ENCODE results near the gene GNA12. TPM values are rescaled to one million over a fixed set of nuclear protein-coding genes. Genes with fewer than 3 reads are reported as not detected.
A peak's percentile ranks its signal among the peaks of the same experiment; 100 is the strongest.

Gene GNA12
- total RNA-seq, 1 experiment from 2014 or later = 36.2 TPM

DNA sequence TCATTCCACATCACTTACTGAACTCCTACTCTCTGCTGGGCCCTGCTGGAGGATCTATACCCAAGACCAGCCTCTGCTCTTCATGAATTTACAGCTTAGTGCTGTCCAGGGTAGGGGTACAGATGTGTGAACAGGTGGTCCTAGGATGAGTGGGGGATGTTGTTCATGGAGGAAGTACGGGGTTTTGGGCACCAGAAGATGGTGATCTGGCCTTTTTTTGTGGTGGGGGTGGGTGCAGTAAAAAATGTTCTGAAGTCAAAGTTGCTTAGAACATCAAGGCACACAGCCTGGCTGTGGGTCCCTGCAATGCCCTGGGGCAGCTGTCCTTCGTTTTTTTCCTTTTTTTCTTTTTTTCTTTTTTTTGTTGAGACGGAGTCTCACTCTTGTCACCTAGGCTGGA, 34.2 kb upstream of the GNA12 start:
- Mint-ChIP-seq H3K4me3 (ENCODE audit: unreplicated experiment) (no peak overlapping the region), H3K9me3 (ENCODE audit: unreplicated experiment) (no peaks in the 10 kb centered on the region), H3K27me3 (ENCODE audit: insufficient read depth, unreplicated experiment) (no peaks in the 10 kb centered on the region), H3K36me3 (ENCODE audit: insufficient read depth, unreplicated experiment) (peaks cover 6% of the 10 kb centered on the region), H3K4me1 (ENCODE audit: insufficient read depth, unreplicated experiment) (peaks cover 29% of the 10 kb centered on the region), H3K27ac (ENCODE audit: low read depth, unreplicated experiment) (no peak overlapping the region)
- no peak for DNase-seq (ENCODE audit: unreplicated experiment)
- no TSS peak for BruUV-seq (replicated peaks)
- intact Hi-C loops (cut with micrococcal nuclease) = loop anchor here (10.0 kb wide), 1 partner anchor 154 kb away; no protein-coding TSS in a partner anchor
- TF ChIP-seq, protein P1, sequence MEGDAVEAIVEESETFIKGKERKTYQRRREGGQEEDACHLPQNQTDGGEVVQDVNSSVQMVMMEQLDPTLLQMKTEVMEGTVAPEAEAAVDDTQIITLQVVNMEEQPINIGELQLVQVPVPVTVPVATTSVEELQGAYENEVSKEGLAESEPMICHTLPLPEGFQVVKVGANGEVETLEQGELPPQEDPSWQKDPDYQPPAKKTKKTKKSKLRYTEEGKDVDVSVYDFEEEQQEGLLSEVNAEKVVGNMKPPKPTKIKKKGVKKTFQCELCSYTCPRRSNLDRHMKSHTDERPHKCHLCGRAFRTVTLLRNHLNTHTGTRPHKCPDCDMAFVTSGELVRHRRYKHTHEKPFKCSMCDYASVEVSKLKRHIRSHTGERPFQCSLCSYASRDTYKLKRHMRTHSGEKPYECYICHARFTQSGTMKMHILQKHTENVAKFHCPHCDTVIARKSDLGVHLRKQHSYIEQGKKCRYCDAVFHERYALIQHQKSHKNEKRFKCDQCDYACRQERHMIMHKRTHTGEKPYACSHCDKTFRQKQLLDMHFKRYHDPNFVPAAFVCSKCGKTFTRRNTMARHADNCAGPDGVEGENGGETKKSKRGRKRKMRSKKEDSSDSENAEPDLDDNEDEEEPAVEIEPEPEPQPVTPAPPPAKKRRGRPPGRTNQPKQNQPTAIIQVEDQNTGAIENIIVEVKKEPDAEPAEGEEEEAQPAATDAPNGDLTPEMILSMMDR (IDR thresholded peaks at IDR 0.05; ENCODE audit: unreplicated experiment) = no peak
- ChIA-PET POLR2A (no interaction called here), CTCF (interaction anchor here (0.6 to 1.0 kb wide), 4 partner anchors 12 to 429 kb away, joined by 3 to 5 read pairs (median 4); no protein-coding TSS in a partner anchor)

DNA sequence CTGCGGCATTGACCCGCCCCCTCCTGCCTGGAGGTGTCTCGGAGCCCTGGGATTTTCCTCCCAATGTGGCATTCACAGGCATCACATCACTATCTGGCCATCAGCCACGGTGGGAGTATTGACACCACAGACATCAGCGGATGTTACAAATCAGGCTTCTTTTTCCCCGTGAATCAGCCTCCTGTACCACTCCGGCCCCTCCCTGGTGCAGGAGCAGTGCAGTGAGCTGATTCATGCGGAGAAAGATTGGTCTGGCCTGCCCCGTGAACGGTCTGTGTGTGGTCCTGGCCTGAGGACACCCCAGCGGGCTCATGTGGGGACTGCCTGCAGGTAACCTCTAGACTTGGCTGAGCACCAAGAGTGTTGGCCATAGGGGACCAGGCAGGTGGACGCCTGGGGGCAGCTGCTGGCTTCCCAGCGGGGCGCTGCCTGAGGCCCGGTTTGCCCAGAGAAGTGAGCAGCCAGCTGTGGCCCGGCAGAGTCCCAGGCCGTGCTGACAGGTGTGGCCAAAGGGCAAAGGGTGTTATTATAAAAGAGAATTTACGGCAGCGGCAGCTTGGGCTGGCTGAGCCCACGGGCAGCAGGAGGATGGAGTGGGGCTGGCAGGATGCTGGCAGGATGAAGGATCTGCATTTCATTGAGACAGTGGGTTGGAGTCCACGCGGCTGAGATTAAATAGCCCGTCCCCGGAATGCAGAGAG, 32.1 kb upstream of the GNA12 start:
- Mint-ChIP-seq H3K9me3 (ENCODE audit: unreplicated experiment) (no peaks in the 10 kb centered on the region), H3K27me3 (ENCODE audit: insufficient read depth, unreplicated experiment) (no peaks in the 10 kb centered on the region), H3K36me3 (ENCODE audit: insufficient read depth, unreplicated experiment) (peaks cover 6% of the 10 kb centered on the region), H3K4me1 (ENCODE audit: insufficient read depth, unreplicated experiment) (peaks cover 36% of the 10 kb centered on the region), H3K4me3 (ENCODE audit: unreplicated experiment) (no peak overlapping the region), H3K27ac (ENCODE audit: low read depth, unreplicated experiment) (no peak overlapping the region)
- CTCF ChIA-PET = interaction anchor here (0.5 to 1.0 kb wide), 3 partner anchors 12 to 323 kb away, joined by 3 to 6 read pairs (median 3); no protein-coding TSS in a partner anchor
- intact Hi-C loops (cut with micrococcal nuclease) = loop anchor here (10.0 kb wide), 1 partner anchor 151 kb away; no protein-coding TSS in a partner anchor
- BruUV-seq (replicated peaks) = no TSS peak
- TF ChIP-seq, protein P1 (IDR thresholded peaks at IDR 0.05; ENCODE audit: unreplicated experiment) = no peak
- POLR2A ChIA-PET = interaction anchor here (0.5 to 1.2 kb wide), 2 partner anchors 118 to 1016 kb away, joined by 3 to 4 read pairs; no protein-coding TSS in a partner anchor
- DNase-seq (ENCODE audit: unreplicated experiment) = peak; percentile 87

DNA sequence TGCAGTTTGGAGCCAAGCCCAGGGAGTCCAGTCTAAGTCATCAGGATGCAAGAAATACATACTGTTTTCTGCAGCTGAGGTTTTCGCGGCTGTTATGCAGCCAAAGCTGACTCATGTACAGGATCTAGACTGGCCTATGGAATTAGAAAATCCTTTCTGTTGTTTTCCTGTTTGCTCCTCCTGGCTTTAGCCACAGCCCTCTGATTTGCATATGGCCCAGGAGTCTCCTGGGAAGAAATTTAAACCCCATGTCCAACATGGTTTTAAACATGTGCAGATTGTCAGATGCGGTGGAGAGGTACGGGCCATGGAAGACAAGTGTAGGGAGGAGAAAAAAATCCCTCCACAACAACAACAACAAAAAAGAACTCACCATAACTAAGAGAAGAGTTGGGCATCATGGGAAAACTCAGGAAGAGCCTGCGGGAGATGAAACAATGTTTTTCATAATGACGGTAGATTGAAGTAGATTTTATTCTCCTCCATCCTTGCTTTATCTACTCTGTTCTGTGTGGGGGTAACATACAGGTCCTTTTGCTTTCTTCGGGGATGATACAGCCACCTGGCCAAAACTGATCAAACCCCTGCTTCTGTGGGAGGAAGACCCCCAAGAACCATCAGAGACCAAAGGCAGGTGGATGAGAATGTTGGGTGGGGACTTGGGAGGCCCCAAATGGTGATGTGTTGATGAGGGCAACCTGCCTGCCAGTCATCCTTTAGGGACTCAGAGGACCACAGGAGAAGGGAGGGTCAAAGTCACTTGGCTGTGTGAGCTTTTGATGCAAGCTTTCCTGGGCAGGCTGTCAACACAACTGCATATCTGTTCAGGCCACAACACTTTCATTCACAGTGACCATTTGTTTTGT, 29.8 kb upstream of the GNA12 start:
- POLR2A ChIA-PET = interaction anchor here (0.7 to 1.0 kb wide), 2 partner anchors 116 to 434 kb away, joined by 3 to 4 read pairs; no protein-coding TSS in a partner anchor
- Mint-ChIP-seq H3K27me3 (ENCODE audit: insufficient read depth, unreplicated experiment) (no peaks in the 10 kb centered on the region), H3K36me3 (ENCODE audit: insufficient read depth, unreplicated experiment) (peaks cover 6% of the 10 kb centered on the region), H3K4me3 (ENCODE audit: unreplicated experiment) (no peak overlapping the region), H3K27ac (ENCODE audit: low read depth, unreplicated experiment) (peak overlapping the region; percentile 100), H3K9me3 (ENCODE audit: unreplicated experiment) (no peaks in the 10 kb centered on the region), H3K4me1 (ENCODE audit: insufficient read depth, unreplicated experiment) (peaks cover 36% of the 10 kb centered on the region)
- DNase-seq (ENCODE audit: unreplicated experiment) = peak; percentile 93
- TF ChIP-seq, protein P1 (IDR thresholded peaks at IDR 0.05; ENCODE audit: unreplicated experiment) = no peak
- BruUV-seq (replicated peaks) = TSS peak; percentile 100
- CTCF ChIA-PET = interaction anchor here (0.7 to 1.7 kb wide), 2 partner anchors 9 to 126 kb away, joined by 4 to 7 read pairs; no protein-coding TSS in a partner anchor
- intact Hi-C loops (cut with micrococcal nuclease) = loop anchor here (5.0 to 10.0 kb wide), 2 partner anchors 149 to 698 kb away; no protein-coding TSS in a partner anchor

Data from MCF 10A (cell line).